GM23248 (cell line): ENCODE data around the gene MDGA2.

Experiments
- EZH2 ChIP-seq: fragments of 200-600 bp; sonication (generic); IDR thresholded peaks from 2 replicates; pipeline ENCODE4 v1.6.1; 2018; ENCODE audit warnings: antibody characterized with exemption, mild to moderate bottlenecking; ENCODE audit not compliant: insufficient read depth, poor library complexity, severe bottlenecking
- EZH2phosphoT487 ChIP-seq: fragments of 200-600 bp; sonication (generic); IDR thresholded peaks from 2 replicates; pipeline ENCODE4 v1.6.1; 2018; ENCODE audit warnings: antibody characterized with exemption, moderate library complexity, mild to moderate bottlenecking, low read depth; ENCODE audit not compliant: insufficient read depth

GRCh38 chr14:47345016-47345415 lies 330.4 kb downstream of the MDGA2 start:
- TF ChIP-seq EZH2 (no peak), EZH2phosphoT487 (no peak)
